Coronary artery (tissue), 2 donors: ENCODE data around the gene ZBTB20.

Source experiments
- DNase-seq: peaks from one replicate; pipeline ENCODE4 v3.0.0-alpha.2; 2017; ENCODE audit warnings: low spot score
- H3K27ac ChIP-seq, 2 donors: fragments of 200-600 bp; sonication (generic); one replicate each; pipeline ENCODE4 v1.5.1; 2016 to 2019
- H3K4me3 ChIP-seq: fragments of 200-600 bp; sonication (generic); 2 replicates; pipeline ENCODE4 v1.5.1; 2016; ENCODE audit warnings: mild to moderate bottlenecking, moderate library complexity
- TF ChIP-seq, protein P1 (sequence below): fragments of 200-600 bp; sonication (generic); IDR thresholded peaks from one replicate; pipeline ENCODE4 v1.5.1; 2019; ENCODE audit warnings: antibody characterized with exemption

ZBTB20 gene

DNA sequence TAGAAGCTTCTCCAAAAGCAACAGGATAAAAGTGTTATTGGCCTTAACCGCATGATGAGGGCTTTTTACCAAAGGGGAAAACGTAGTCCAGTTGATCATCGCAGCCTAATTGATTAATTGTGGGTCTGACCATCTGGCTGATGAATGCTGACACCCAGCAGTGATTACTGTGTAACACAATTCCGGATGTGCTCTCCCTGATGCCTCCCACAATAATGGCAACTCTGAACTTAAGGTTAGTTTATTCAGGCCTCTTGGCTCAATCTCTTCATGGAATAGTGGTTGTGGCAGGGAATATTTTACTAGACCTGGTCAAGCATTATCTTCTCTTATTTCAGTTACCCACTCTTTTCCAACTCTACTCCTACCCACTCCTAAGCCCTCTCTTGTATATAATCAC is 520.3 kb downstream of the ZBTB20 start:
- TF ChIP-seq, protein P1, sequence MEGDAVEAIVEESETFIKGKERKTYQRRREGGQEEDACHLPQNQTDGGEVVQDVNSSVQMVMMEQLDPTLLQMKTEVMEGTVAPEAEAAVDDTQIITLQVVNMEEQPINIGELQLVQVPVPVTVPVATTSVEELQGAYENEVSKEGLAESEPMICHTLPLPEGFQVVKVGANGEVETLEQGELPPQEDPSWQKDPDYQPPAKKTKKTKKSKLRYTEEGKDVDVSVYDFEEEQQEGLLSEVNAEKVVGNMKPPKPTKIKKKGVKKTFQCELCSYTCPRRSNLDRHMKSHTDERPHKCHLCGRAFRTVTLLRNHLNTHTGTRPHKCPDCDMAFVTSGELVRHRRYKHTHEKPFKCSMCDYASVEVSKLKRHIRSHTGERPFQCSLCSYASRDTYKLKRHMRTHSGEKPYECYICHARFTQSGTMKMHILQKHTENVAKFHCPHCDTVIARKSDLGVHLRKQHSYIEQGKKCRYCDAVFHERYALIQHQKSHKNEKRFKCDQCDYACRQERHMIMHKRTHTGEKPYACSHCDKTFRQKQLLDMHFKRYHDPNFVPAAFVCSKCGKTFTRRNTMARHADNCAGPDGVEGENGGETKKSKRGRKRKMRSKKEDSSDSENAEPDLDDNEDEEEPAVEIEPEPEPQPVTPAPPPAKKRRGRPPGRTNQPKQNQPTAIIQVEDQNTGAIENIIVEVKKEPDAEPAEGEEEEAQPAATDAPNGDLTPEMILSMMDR, result no peak

DNA sequence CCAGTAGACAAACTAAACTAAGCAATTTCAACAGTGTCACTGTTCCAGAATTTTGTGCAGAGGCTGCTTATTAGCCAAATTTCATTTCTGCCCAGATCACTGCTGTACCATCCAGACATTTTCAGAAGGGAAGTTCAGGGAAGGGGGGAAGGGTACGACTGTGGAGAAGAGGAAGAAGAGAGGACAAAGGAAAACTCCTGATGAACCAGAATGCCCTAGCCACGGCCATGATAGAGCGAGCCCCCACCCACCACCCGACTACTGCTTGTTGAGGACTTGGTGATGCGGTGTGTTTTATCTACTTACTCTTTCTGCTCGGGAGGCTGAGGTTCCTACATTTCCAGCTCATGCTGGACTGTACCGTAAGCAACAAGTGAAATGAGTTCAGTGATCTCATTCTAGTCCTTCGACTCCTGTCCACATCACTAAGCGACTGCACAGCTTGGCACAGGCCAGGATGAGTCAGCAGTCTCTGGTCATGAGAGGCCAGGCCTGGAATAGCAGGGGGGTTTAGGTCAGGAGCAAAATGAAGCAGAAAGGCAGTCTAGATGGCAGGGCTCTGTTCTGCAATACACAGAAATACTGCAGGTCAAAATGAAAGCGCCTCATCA is 522.4 kb downstream of the ZBTB20 start:
- TF ChIP-seq, protein P1, result no peak
- Histone ChIP-seq H3K4me3 (peak overlapping the region; percentile 72), H3K27ac (peak overlapping the region; percentile 71 to 97)
- peak; percentile 95 for DNase-seq

More for the DNA sequence above, 520.3 kb downstream of the ZBTB20 start:
- Histone ChIP-seq H3K4me3 (no peak overlapping the region), H3K27ac (peak overlapping the region; percentile 63 to 71)
- DNase-seq, result no peak

DNA sequence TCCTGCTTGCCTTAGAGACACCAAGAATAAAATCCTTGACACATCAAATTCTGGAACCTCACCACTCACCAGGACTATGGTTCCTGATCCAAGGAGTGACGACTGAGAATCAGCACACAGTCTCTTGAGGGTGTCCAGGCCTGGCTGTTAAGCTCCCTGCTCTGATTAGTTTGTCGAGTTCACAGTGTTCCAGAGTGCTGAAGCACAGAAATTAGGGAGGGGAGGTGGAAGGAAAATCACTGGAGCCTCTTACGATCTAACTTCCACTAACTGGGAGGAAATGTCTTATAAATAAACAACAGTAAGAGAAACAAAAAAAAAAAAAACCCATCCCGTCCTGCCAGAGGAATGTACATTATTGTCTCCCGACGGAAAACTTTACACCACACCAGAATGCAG is 523.0 kb downstream of the ZBTB20 start:
- Histone ChIP-seq H3K4me3 (peak overlapping the region; percentile 72), H3K27ac (peak overlapping the region; percentile 71 to 97)
- TF ChIP-seq, protein P1, result no peak
- peak; percentile 73 for DNase-seq

DNA sequence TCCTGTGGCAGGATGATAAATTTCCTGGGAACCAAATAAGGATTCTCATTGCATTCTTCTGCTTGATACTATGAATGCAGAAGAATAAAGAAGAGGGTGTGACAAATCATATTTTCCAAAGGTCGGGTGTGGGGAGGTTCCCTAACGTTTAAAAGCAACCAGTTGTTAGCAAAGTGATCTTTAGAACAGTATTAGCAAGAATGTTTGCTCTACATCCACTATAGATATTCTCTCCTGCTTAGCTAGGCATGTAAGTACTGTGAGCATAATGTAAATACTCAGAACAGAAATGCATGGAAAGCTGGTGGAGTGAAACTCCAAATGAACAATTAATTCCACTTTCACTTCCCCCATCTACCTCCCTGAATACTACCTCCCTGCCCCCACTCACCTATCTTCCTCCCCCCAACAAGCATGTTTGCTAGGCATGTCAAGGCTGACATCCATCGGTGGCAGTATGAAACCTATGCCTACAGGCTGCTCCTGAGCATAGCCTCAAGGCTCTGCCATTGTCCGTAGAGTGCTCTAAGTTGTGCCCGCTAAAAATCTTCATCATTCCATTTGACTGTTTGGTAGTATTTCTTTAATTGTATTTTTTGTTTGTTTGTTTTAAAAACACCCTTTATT is 523.6 kb downstream of the ZBTB20 start:
- Histone ChIP-seq H3K27ac (peak overlapping the region; percentile 71 to 97), H3K4me3 (peak overlapping the region; percentile 72)
- no peak for DNase-seq
- TF ChIP-seq, protein P1, result no peak

DNA sequence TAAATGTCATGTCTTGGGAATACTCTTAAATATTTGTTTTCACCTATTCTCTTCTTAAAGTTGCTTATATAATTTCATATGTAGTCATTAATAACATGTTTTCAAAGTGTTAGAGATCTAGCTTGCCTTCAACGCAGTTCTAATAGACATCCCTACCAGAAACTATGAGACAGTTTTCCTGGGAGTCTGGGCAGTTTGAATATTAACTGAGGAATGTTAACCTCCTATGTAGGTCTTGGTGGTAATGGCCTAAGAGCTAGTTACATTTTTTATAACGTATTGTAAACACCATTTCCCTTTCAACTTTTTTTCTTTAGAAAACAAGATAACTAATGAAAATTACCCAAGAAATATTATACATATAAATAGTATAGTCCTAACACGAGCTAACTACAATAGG is 525.1 kb downstream of the ZBTB20 start:
- Histone ChIP-seq H3K27ac (peak overlapping the region in 1 of 2 donors; percentile 21), H3K4me3 (no peak overlapping the region)
- no peak for DNase-seq
- TF ChIP-seq, protein P1, result no peak

DNA sequence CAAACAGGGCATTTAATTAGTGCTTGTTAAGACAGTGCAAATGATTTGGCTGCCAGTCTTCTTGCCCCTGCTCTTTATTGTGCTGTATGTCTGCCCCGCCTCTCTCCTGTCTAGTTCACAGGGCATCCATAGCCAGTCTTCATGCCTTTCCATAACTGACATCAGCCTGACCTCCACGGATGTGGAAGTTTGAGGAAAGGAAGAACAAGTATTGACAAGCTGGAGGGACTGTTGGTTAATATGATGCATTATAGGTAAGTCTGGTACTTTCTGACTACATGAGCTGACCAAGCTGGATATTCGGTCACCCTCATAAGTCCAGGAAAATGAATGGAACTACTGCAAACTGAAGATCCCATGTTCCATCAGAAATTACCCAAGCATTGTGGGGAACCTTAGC is 527.3 kb downstream of the ZBTB20 start:
- DNase-seq, result no peak
- Histone ChIP-seq H3K27ac (no peak overlapping the region), H3K4me3 (no peak overlapping the region)
- TF ChIP-seq, protein P1, result no peak

DNA sequence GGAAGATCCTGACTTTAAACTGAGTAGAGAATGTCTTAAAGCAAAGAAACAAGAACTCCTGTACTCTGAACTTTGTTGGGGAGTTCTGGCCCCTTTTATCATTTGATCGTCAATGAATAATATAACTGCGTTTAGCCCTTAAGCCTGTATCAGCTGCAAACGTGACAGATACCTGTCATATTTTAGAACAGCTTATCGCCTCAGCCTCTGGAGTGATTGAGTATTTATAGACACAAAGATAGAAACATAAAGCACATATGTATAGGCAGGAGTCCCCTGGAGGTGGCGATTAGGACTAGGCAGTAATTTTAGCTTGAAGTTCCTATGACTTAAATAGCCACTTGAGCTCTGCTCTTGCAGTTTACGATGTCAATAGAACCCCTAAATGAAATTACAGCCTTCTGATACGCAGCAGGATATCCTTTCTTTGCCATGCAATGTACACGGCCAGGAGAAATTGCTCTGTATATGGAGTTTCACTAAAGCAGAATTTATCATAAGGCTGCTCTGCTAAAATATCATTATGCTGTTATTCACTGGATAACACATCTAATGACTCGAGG is 531.5 kb downstream of the ZBTB20 start:
- TF ChIP-seq, protein P1, result no peak
- H3K27ac ChIP-seq, result no peak overlapping the region
- H3K4me3 ChIP-seq, result no peak overlapping the region
- no peak for DNase-seq
